ACC112 (cell line): ENCODE measurements around the gene PREB.

ENCODE experiments used
- H2AFZ ChIP-seq: fragments of 200-600 bp; sonication (generic); one replicate; pipeline ENCODE4 v1.6.0; 2017; ENCODE audit warnings: antibody characterized with exemption, low read length; ENCODE audit not compliant: unreplicated experiment
- H3K27ac ChIP-seq: fragments of 200-600 bp; sonication (generic); 2 replicates; pipeline ENCODE4 v1.5.1; 2014; ENCODE audit warnings: low read depth, mild to moderate bottlenecking, antibody characterized with exemption, low read length, moderate library complexity
- H3K27me3 ChIP-seq: fragments of 200-600 bp; sonication (generic); 2 replicates; pipeline ENCODE4 v1.6.1; 2014; ENCODE audit warnings: mild to moderate bottlenecking, antibody characterized with exemption, low read length, moderate library complexity, mixed read lengths; ENCODE audit not compliant: insufficient read depth
- H3K36me3 ChIP-seq: fragments of 200-600 bp; sonication (generic); 2 replicates; pipeline ENCODE4 v1.6.1; 2016; ENCODE audit warnings: mild to moderate bottlenecking, antibody characterized with exemption, low read length, moderate library complexity, mixed read lengths; ENCODE audit not compliant: insufficient read depth
- H3K4me1 ChIP-seq: fragments of 200-600 bp; sonication (generic); one replicate; pipeline ENCODE4 v1.6.1; 2016; ENCODE audit warnings: low read length, mixed read lengths; ENCODE audit not compliant: insufficient read depth, unreplicated experiment, control insufficient read depth
- H3K4me3 ChIP-seq: fragments of 200-600 bp; sonication (generic); 2 replicates; pipeline ENCODE4 v1.5.1; 2014; ENCODE audit warnings: mild to moderate bottlenecking, low read depth, low read length
- H3K79me2 ChIP-seq: fragments of 200-600 bp; sonication (generic); one replicate; pipeline ENCODE4 v1.6.0; 2016; ENCODE audit warnings: low read length; ENCODE audit not compliant: control insufficient read depth, unreplicated experiment, insufficient read depth

Gene PREB

GRCh38 chr2:27108221-27108620, 26.2 kb downstream of the PREB start:
- H3K79me2 ChIP-seq = no peaks in the 10 kb centered on the region
- H2AFZ ChIP-seq = no peak overlapping the region
- no peaks in the 10 kb centered on the region for H3K4me1 ChIP-seq
- no peak overlapping the region for H3K27ac ChIP-seq
- H3K36me3 ChIP-seq = no peaks in the 10 kb centered on the region
- no peaks in the 10 kb centered on the region for H3K27me3 ChIP-seq
- H3K4me3 ChIP-seq = no peak overlapping the region

- no peaks in the 10 kb centered on the region for H3K4me1 ChIP-seq
- H3K27me3 ChIP-seq = no peaks in the 10 kb centered on the region
- no peaks in the 10 kb centered on the region for H3K36me3 ChIP-seq
- no peak overlapping the region for H3K4me3 ChIP-seq
- H3K27ac ChIP-seq = no peak overlapping the region
- H3K79me2 ChIP-seq = no peaks in the 10 kb centered on the region
- no peak overlapping the region for H2AFZ ChIP-seq
Measured at GRCh38 chr2:27105981-27106380, 28.5 kb downstream of the PREB start.

- Histone ChIP-seq H3K79me2 (no peaks in the 10 kb centered on the region), H3K27ac (no peak overlapping the region), H3K36me3 (no peaks in the 10 kb centered on the region), H2AFZ (no peak overlapping the region), H3K27me3 (no peaks in the 10 kb centered on the region), H3K4me3 (no peak overlapping the region), H3K4me1 (no peaks in the 10 kb centered on the region)
Measured at GRCh38 chr2:27102329-27102728, 32.1 kb downstream of the PREB start.

DNA sequence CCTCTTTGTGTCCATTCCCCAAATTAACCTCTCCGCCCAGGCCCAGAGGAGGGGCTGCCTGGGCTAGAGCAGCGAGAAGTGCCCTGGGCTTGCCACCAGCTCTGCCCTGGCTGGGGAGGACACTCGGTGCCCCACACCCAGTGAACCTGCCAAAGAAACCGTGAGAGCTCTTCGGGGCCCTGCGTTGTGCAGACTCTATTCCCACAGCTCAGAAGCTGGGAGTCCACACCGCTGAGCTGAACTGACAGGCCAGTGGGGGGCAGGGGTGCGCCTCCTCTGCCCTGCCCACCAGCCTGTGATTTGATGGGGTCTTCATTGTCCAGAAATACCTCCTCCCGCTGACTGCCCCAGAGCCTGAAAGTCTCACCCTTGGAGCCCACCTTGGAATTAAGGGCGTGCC, 34.4 kb downstream of the PREB start:
- H3K4me3 ChIP-seq = no peak overlapping the region
- H2AFZ ChIP-seq = no peak overlapping the region
- H3K27me3 ChIP-seq = no peaks in the 10 kb centered on the region
- no peak overlapping the region for H3K27ac ChIP-seq
- H3K79me2 ChIP-seq = no peaks in the 10 kb centered on the region
- H3K36me3 ChIP-seq = no peaks in the 10 kb centered on the region
- peaks cover 7% of the 10 kb centered on the region for H3K4me1 ChIP-seq

GRCh38 chr2:27099334-27099955, 35.0 kb downstream of the PREB start:
- H3K27ac ChIP-seq = no peak overlapping the region
- H3K36me3 ChIP-seq = no peaks in the 10 kb centered on the region
- no peak overlapping the region for H2AFZ ChIP-seq
- no peak overlapping the region for H3K4me3 ChIP-seq
- H3K79me2 ChIP-seq = no peaks in the 10 kb centered on the region
- H3K27me3 ChIP-seq = no peaks in the 10 kb centered on the region
- H3K4me1 ChIP-seq = peaks cover 7% of the 10 kb centered on the region

DNA sequence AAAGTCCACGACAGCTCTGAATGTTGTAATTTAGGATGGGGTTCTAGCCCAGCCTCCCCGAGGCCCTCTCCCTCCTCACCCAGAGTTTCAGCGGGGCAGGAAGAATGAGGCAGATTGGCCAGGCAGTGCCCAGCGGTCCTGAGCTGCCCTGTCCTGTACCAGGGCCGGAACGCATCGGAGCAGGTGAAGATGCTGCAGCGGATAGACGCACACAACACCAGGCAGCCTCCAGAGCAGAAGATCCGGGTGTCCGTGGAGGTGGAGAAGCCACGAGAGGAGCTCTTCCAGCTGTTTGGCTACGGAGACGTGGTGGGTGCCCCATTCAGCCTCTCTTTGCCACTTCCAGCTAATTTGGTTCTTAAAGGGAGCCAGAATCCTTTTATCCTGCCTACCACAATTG, 37.1 kb downstream of the PREB start:
- Histone ChIP-seq H3K27me3 (no peaks in the 10 kb centered on the region), H3K4me1 (peaks cover 7% of the 10 kb centered on the region), H3K79me2 (no peaks in the 10 kb centered on the region), H3K27ac (no peak overlapping the region), H2AFZ (no peak overlapping the region), H3K36me3 (no peaks in the 10 kb centered on the region), H3K4me3 (no peak overlapping the region)

GRCh38 chr2:27096748-27097297, 37.6 kb downstream of the PREB start:
- no peaks in the 10 kb centered on the region for H3K36me3 ChIP-seq
- no peaks in the 10 kb centered on the region for H3K27me3 ChIP-seq
- H3K4me1 ChIP-seq = peaks cover 7% of the 10 kb centered on the region
- H3K4me3 ChIP-seq = no peak overlapping the region
- H2AFZ ChIP-seq = no peak overlapping the region
- no peaks in the 10 kb centered on the region for H3K79me2 ChIP-seq
- no peak overlapping the region for H3K27ac ChIP-seq

- H3K4me1 ChIP-seq = peaks cover 7% of the 10 kb centered on the region
- no peak overlapping the region for H3K27ac ChIP-seq
- peak overlapping the region; percentile 41; the same call in 1 of the 2 replicates for H3K4me3 ChIP-seq
- no peaks in the 10 kb centered on the region for H3K36me3 ChIP-seq
- H3K79me2 ChIP-seq = no peaks in the 10 kb centered on the region
- no peaks in the 10 kb centered on the region for H3K27me3 ChIP-seq
- peak overlapping the region; percentile 80 for H2AFZ ChIP-seq
Measured at GRCh38 chr2:27095745-27096651, 38.4 kb downstream of the PREB start.

GRCh38 chr2:27095427-27095744, 39.0 kb downstream of the PREB start:
- Histone ChIP-seq H3K4me3 (no peak overlapping the region), H3K27me3 (no peaks in the 10 kb centered on the region), H3K27ac (no peak overlapping the region), H3K79me2 (no peaks in the 10 kb centered on the region), H3K36me3 (no peaks in the 10 kb centered on the region), H2AFZ (no peak overlapping the region), H3K4me1 (peaks cover 7% of the 10 kb centered on the region)

- Histone ChIP-seq H3K36me3 (no peaks in the 10 kb centered on the region), H3K79me2 (no peaks in the 10 kb centered on the region), H3K27me3 (no peaks in the 10 kb centered on the region), H3K27ac (no peak overlapping the region), H3K4me1 (peaks cover 7% of the 10 kb centered on the region), H2AFZ (no peak overlapping the region), H3K4me3 (no peak overlapping the region)
Measured at GRCh38 chr2:27094353-27094984, 40.0 kb downstream of the PREB start.
